Measurements from ENCODE around the gene SPDEF. TPM values are rescaled to one million over a fixed set of nuclear protein-coding genes. Genes with fewer than 3 reads are reported as not detected.

SPDEF gene
- polyA plus RNA-seq, 1 donor from 2014 or later, result not detected

DNA sequence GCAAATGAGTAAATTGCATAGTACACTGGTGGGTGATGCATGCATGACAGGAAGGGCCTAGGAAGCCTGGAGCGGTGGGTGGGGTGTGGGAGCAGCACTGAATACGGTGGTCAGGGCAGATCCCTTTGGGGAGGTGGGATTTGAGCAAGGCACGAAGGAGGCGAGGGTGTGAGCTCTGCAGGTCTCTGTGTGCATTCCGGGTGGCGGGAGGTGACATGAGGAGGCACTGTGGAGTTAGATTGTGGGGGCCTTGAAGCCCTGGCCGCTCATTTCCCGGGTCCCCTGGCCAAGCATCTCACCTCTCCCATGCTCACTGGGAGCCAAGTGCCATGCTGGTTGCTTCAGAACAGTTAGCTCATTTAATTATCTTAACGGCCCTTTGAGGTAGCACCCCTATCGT, 6.2 kb upstream of the SPDEF start:
- Mint-ChIP-seq H3K4me3 (no peak overlapping the region), H3K4me1 (peaks cover 0 to 1% (median 0%) of the 10 kb centered on the region in 3 donors), H3K36me3 (peaks cover 1% of the 10 kb centered on the region), H3K9me3 (peaks cover 0 to 5% (median 0%) of the 10 kb centered on the region in 3 donors), H3K27me3 (peaks cover 5% of the 10 kb centered on the region), H3K27ac (no peak overlapping the region)

DNA sequence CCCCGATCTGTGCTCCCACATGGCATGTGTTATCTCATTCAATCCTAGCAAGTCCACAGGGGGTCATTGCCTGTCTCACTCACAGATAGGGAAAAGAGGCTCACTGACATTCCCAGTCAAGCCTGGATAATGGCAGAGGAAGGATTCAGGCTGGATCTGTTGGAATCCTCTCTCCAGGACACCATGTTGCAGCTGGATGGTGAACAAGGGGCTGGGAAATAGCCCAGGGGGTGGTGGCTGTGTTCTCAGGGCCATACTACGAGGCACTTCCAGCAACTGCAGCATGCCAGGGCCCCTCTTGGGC, 5.0 kb upstream of the SPDEF start:
- Mint-ChIP-seq H3K4me1 (peaks cover 0 to 1% (median 0%) of the 10 kb centered on the region in 3 donors), H3K36me3 (peaks cover 1% of the 10 kb centered on the region), H3K4me3 (no peak overlapping the region), H3K9me3 (peaks cover 0 to 5% (median 0%) of the 10 kb centered on the region in 3 donors), H3K27me3 (peaks cover 6% of the 10 kb centered on the region), H3K27ac (no peak overlapping the region)

DNA sequence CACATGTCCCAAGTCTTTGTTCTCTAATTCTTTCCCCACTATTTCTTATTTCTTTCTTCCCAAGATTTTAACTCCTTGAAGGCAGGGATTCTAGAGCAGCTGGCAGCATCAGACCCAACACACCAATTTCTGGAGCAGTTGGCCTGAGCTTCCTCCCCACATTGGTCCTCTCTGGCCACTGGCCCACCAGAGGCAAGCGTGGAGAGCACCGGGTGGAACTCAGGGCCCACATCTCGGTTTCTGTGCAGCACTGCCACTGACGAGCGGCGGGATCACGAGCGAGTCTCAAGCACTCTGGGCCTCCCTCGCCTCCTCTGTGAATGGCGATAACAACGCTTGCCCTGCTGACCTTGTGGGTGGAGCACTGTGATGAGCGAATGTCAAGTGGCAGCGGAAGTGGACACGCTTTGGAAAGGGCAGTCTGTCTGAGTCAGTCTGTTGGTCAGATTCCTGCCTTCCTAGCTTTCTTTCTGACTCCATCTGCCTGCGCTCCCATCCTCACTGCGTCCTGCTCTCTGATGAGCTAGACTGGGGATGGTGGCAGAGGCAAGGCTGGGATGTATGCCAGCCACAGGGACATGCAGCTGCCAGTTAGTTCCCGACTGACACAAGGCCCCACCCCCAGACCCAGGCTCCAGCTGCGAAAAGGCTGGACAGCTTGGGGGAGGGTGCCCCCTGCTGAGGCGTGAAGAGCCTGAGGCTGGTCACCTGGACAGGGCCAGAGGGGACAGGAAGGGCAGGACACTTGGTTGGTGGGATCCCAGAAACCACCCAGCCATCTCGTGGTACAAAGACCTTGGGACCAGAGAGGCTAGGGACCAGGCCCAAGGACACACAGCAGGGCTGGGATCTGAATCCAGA, 4.5 kb upstream of the SPDEF start:
- H3K27ac Mint-ChIP-seq, result no peak overlapping the region
- H3K4me3 Mint-ChIP-seq, result no peak overlapping the region
- peaks cover 6% of the 10 kb centered on the region for H3K27me3 Mint-ChIP-seq
- H3K36me3 Mint-ChIP-seq, result peaks cover 1% of the 10 kb centered on the region
- H3K9me3 Mint-ChIP-seq, result peaks cover 0 to 5% (median 0%) of the 10 kb centered on the region in 3 donors
- H3K4me1 Mint-ChIP-seq, result peaks cover 0 to 1% (median 0%) of the 10 kb centered on the region in 3 donors

DNA sequence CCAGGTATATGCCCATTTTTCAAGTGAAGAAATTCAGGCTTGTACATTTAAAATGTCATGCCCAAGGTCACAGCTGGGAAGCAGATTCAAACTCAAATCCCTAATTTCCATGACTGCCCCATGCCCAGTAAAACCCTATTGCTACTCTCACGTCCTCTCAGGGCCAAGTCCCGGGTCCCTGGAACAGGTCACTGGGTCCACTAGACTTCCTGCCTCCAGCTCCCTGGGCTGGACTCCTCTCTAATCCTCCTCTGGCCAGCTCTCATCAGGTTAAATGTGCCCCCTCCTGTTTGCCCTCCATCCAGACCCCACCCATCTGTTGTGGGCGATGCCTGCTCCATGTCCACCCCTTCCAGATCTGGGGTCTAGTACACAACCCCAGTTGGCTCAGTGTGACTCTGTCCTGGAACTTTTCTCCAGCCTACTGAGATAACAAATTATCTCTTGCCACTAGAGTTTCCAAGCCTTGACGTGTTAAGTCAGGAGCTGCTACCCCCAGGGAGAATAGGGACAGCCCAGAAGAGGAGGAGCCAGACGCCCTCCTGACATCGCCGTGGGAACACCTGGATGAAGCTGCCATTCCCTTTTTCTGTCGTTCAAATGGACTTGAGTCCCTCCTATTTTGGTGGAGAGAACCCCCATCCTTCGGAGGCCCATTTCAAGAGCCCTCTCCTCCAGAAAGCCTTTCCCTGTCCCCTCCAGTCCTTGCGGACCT, 3.7 kb upstream of the SPDEF start:
- H3K4me1 Mint-ChIP-seq, result peaks cover 0 to 1% (median 0%) of the 10 kb centered on the region in 3 donors
- no peak overlapping the region for H3K4me3 Mint-ChIP-seq
- peaks cover 1% of the 10 kb centered on the region for H3K36me3 Mint-ChIP-seq
- peaks cover 6% of the 10 kb centered on the region for H3K27me3 Mint-ChIP-seq
- peaks cover 0 to 5% (median 0%) of the 10 kb centered on the region in 3 donors for H3K9me3 Mint-ChIP-seq
- no peak overlapping the region for H3K27ac Mint-ChIP-seq

DNA sequence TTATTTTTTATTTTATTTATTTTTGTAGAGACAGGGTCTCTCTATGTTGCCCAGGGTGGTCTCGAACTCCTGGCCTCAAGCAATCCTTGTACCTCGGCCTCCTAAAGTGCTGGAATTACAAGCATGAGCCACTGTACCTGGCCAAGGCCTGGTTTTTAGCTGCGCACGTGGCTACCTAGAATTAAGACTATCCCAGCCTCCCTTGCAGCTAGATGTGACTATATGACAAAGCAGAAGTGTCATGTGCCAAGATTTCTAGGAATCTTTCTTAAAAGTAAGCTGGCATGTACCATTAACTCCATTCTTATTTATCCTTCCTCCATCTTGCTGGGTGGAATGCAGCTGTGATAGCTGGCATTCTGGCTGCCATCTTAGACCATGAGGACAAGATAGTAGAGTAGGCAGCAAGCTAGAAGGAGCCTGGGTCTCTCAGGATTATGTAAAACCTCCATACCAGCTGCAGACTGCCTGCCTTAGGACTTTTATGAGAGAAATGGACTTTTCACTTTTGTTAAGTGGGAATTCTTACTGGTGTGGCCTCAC, 2.1 kb upstream of the SPDEF start:
- Mint-ChIP-seq H3K9me3 (peaks cover 0 to 5% (median 0%) of the 10 kb centered on the region in 3 donors), H3K27ac (no peak overlapping the region), H3K27me3 (peaks cover 3% of the 10 kb centered on the region), H3K4me3 (no peak overlapping the region), H3K36me3 (peaks cover 1% of the 10 kb centered on the region), H3K4me1 (peaks cover 0 to 6% (median 3%) of the 10 kb centered on the region in 3 donors)

DNA sequence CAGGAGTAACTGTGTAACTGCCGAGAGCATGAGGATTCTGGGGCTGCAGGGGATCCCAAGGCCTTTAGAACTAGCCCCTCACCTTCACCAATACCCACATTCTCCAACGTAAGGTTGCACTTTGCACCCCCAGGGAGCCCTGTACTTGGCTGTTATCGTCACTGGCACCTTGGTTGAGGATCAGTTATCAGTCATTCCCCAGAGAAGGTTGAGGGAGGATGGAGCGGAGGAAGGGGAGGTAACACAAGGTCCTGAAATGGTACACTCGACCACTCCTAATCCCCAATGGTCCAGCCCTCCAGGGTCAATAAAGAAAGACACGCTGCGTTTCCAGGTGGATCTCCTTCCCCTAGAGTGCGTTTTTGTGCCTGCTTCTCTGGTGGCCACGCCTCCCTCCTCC, 1.1 kb upstream of the SPDEF start:
- H3K36me3 Mint-ChIP-seq, result peaks cover 1% of the 10 kb centered on the region
- no peak overlapping the region for H3K4me3 Mint-ChIP-seq
- H3K27me3 Mint-ChIP-seq, result peaks cover 8% of the 10 kb centered on the region
- H3K9me3 Mint-ChIP-seq, result peaks cover 0 to 5% (median 0%) of the 10 kb centered on the region in 3 donors
- H3K27ac Mint-ChIP-seq, result no peak overlapping the region
- peaks cover 0 to 6% (median 3%) of the 10 kb centered on the region in 3 donors for H3K4me1 Mint-ChIP-seq

DNA sequence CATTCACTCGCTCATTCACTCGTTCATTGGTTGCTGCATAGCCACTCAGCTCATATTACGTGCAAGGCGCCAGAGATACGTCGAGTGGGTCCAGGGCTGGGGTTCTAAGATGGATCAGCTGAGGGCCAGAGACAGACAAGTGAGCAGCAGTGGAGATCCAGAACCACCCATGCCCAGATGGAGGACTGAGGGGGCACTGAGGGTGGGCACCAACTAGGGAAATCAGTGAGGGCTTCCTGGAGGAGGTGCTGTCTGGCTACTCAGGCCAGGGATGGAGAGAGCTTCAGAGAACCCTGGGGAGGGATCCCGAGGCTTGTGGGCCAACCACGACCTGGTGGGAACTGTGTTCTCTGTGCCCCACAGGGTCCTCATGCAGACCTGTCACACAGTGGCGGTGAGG, 364 bp upstream of the SPDEF start:
- peaks cover 6% of the 10 kb centered on the region for H3K27me3 Mint-ChIP-seq
- H3K4me3 Mint-ChIP-seq, result no peak overlapping the region
- H3K4me1 Mint-ChIP-seq, result peaks cover 0 to 6% (median 3%) of the 10 kb centered on the region in 3 donors
- H3K9me3 Mint-ChIP-seq, result peaks cover 0 to 5% (median 0%) of the 10 kb centered on the region in 3 donors
- peaks cover 1% of the 10 kb centered on the region for H3K36me3 Mint-ChIP-seq
- H3K27ac Mint-ChIP-seq, result no peak overlapping the region

DNA sequence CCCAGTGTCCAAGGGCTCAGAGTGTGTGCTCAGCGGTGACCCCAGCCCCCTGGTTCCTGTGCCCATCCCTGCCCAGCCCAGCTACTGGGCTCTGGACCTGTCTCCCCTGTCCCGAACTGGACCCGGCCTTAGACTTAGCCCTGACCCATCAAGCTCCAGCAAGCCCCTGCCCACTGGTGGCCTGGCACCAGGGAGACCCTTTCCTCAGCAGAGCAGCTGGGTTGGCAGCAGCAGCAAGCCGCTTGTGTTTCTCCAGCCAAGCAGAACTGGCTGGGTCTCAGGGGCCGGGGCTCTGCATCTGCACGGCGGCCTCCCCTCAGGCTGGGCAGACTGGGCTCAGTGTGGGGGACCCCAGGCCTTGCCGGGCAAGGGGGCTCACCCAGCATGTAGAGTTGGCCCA, 801 bp downstream of the SPDEF start:
- H3K4me3 Mint-ChIP-seq, result no peak overlapping the region
- H3K36me3 Mint-ChIP-seq, result no peaks in the 10 kb centered on the region
- H3K27ac Mint-ChIP-seq, result peak overlapping the region in 1 of 3 donors; percentile 92
- peaks cover 6% of the 10 kb centered on the region for H3K27me3 Mint-ChIP-seq
- H3K9me3 Mint-ChIP-seq, result peaks cover 0 to 5% (median 0%) of the 10 kb centered on the region in 3 donors
- H3K4me1 Mint-ChIP-seq, result peaks cover 0 to 6% (median 3%) of the 10 kb centered on the region in 3 donors

DNA sequence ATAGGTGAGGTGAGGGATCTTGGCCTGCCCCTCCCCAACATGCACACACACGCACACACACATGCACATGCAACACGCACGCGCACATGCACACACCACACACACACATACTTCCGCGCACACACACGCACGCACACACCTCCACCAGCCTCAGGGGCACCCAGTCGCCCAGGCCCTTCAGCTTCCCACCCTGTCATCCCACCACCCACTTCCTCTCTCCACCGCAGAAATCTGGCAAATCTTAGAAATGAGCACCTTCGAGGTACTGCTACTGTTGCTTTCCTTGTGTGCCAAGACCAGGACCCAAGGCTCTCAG, 1.2 kb downstream of the SPDEF start:
- H3K27ac Mint-ChIP-seq, result peak overlapping the region in 1 of 3 donors; percentile 92
- no peaks in the 10 kb centered on the region for H3K36me3 Mint-ChIP-seq
- H3K4me1 Mint-ChIP-seq, result peaks cover 0 to 6% (median 3%) of the 10 kb centered on the region in 3 donors
- peaks cover 0 to 5% (median 0%) of the 10 kb centered on the region in 3 donors for H3K9me3 Mint-ChIP-seq
- peaks cover 6% of the 10 kb centered on the region for H3K27me3 Mint-ChIP-seq
- H3K4me3 Mint-ChIP-seq, result no peak overlapping the region

DNA sequence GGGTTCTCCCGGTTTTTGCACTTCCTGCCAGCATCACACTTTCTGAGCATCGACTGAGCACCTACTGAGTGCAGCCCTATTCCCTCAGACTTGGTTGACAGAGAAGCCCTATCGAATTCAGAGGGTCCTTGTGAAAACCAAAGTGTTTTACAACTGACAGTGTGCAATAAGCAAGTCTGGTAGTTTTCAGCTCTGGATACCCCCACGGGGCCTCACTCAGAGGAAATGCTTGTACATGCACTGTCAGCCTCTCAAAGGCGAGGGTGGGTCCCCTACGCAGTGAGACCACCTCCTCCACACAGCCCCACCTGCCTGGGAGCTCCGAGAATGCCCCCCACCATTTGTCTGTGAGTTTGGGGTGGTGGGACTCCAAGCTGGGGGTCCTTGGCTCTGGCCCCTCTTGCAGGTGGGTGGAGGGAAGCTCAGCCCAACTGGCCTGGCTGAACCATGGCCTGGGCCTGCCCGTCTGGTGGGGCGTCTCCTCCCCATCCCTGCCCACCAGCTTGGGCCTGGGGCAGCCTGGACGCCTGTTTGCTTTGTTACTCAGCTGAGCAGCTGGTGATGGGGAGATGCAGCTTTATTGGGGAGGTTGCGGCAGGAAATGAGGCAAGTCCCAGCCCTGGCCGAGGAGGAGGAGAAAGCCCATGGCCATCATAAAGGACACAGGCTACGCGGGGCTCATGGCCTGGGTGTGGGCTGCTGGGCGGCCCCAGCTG, 1.7 kb downstream of the SPDEF start:
- Mint-ChIP-seq H3K27ac (no peak overlapping the region), H3K4me1 (peaks cover 0 to 6% (median 3%) of the 10 kb centered on the region in 3 donors), H3K9me3 (peaks cover 0 to 5% (median 0%) of the 10 kb centered on the region in 3 donors), H3K27me3 (peaks cover 6% of the 10 kb centered on the region), H3K36me3 (no peaks in the 10 kb centered on the region), H3K4me3 (no peak overlapping the region)

DNA sequence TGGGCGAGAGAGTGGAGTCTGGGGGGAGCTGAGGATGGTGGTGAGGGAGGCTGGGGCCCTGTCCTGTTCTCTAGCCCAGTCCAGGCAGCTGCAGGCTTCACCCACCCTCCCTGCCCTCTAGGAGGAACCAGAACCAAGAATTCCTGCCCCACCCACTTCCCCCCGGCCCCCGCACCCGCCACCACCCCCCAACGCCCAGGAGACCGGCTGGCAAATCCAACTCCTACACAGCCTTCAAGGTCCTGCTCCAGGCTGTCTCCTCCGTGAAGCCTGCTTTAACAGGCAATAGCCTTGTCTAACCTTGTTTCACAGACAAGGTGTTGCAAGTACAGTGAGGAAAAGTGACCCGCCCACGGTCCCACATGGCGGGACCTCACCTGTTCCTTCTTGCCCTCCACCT, 2.4 kb downstream of the SPDEF start:
- H3K36me3 Mint-ChIP-seq, result no peaks in the 10 kb centered on the region
- H3K4me1 Mint-ChIP-seq, result peaks cover 0 to 6% (median 3%) of the 10 kb centered on the region in 3 donors
- no peak overlapping the region for H3K4me3 Mint-ChIP-seq
- H3K27ac Mint-ChIP-seq, result no peak overlapping the region
- peaks cover 0 to 5% (median 0%) of the 10 kb centered on the region in 3 donors for H3K9me3 Mint-ChIP-seq
- H3K27me3 Mint-ChIP-seq, result peaks cover 6% of the 10 kb centered on the region

DNA sequence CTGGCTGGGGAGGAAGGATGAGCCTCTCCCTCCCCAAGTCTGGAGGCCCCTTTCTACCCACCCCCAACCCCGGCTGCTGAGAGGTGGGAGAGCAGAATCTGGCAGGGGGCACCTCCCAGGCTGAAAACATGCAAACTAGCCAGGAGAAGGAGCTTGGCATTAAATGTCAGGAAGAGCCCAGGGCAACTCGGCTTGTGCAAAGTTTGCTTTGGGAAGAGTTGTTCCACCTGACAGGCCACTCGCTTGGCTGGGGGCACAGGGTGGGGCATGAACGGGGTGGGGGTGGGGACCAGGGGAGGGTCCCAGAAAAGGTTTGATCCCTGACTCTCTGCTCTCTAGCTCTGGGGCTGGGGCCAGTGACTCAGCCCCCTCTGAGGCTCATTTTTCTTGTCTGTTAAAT, 3.0 kb downstream of the SPDEF start:
- Mint-ChIP-seq H3K4me1 (peaks cover 0 to 6% (median 3%) of the 10 kb centered on the region in 3 donors), H3K4me3 (no peak overlapping the region), H3K27ac (no peak overlapping the region), H3K27me3 (peaks cover 6% of the 10 kb centered on the region), H3K36me3 (no peaks in the 10 kb centered on the region), H3K9me3 (peaks cover 0 to 5% (median 0%) of the 10 kb centered on the region in 3 donors)

DNA sequence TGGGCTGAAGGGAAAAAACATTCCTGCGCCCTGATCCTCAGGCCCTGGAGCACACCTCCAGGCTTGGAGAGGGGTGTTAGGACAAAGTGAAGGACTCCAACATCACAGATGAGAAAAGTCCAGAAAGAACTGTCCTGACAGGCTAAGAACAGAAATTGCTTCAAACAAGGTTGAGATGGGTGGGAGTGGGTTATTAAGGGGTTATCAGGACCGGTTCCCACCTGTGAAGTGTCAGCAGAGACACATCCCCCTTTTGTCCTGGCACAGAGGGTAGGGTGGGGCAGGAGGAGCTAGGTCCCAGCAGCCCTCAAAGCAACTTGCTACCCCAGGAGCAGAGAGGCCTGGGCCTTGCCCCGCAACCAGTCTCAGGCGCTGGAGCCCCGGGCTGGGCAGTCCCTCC, 3.5 kb downstream of the SPDEF start:
- H3K4me1 Mint-ChIP-seq, result peaks cover 0 to 6% (median 3%) of the 10 kb centered on the region in 3 donors
- H3K27ac Mint-ChIP-seq, result no peak overlapping the region
- H3K36me3 Mint-ChIP-seq, result no peaks in the 10 kb centered on the region

DNA sequence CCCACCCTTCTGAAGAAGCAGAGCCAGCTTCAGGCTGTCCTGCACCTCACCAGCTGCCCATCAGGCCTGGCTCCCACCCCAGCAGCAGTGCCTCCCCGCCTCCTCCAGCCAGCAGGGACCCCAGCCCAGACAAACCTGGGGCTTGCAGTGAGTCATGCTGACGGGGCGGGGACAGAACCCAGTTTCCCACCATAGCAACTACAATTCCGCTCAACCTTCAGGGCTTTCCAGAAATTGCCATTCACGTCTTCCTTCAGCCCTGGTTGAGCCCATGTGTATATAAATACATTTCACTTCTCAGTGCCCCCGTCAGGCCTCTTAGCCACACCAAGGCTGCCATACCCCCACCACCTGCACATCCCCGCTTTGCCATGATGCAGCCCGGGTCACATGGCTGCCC, 4.4 kb downstream of the SPDEF start:
- Mint-ChIP-seq H3K4me3 (no peak overlapping the region), H3K36me3 (no peaks in the 10 kb centered on the region), H3K9me3 (no peaks in the 10 kb centered on the region), H3K4me1 (peaks cover 0 to 6% (median 3%) of the 10 kb centered on the region in 3 donors), H3K27ac (peak overlapping the region in 1 of 3 donors; percentile 73), H3K27me3 (peaks cover 6% of the 10 kb centered on the region)

More for the DNA sequence above, 3.5 kb downstream of the SPDEF start:
- Mint-ChIP-seq H3K4me3 (no peak overlapping the region), H3K27me3 (peaks cover 6% of the 10 kb centered on the region), H3K9me3 (peaks cover 0 to 3% (median 0%) of the 10 kb centered on the region in 3 donors)

DNA sequence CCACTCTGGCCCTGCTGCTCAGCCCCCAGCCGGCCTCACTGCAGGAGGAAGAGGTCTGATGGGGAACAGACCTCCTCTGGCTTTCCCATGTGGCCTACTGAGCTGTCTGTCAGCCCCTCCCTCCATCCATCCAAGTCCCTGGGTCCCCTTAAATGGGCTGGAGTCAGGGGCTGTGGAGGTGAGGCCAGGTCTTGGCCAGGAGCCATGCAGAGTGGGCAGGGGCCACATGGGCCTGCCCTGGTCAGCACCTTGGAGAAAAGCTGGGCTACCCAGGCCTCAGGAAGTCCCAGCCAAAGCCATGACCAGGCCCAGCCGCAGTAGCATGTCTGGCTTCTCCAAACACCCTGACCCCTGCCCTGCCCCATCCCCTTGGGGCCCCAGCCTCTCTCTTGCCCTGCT, 6.3 kb downstream of the SPDEF start:
- Mint-ChIP-seq H3K27me3 (peaks cover 5% of the 10 kb centered on the region), H3K9me3 (no peaks in the 10 kb centered on the region), H3K27ac (no peak overlapping the region), H3K4me3 (no peak overlapping the region), H3K4me1 (peaks cover 0 to 6% (median 3%) of the 10 kb centered on the region in 3 donors), H3K36me3 (no peaks in the 10 kb centered on the region)

Data from IgD-negative memory B cell (primary cell).